ENCODE data around the gene C10orf71. TPM values are rescaled to one million over a fixed set of nuclear protein-coding genes. Genes with fewer than 3 reads are reported as not detected.
A peak's percentile ranks its signal among the peaks of the same experiment; 100 is the strongest.

Gene C10orf71
- polyA plus RNA-seq, 1 of the 3 experiments (the other 2 are of a cell fraction): not detected

DNA sequence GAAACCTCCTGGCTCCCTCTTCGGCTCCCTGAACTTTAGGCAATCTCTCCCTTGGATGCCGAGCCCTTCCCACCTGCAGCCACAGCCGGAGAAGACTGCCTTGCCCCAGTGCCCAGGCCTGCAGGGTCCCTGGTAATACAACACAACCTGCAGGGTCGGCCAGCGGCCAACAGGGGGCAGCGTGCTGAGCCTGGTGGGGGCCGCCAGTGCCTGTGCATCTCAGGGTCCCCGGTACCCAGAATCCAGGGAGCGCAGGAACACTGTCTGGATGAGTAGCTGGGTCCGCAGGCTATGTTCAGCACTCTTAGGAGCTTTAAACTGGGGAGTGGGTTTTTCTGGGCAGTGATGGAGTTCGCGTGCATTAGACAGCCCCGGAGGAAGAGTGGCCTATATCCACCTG, 17.5 kb upstream of the C10orf71 start:
- DNase-seq: peak; percentile 28

DNA sequence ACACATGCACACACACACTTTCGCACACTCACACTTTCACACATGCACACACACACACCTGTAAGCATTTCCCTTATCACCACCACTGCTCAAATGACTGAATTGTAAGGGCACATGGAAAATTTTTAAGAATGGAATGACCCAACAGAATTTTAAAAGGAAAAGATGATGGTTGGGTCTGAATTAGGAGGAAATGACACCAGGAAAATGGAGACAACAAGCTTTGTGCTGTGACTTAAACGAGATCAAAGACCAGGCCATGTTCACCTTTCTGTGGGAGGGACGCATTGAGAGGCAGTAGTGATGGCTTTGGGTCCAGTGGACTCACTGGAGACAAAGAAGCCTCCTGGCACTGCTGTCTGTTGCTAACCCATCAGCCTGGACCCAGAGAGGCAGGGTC, 16.7 kb upstream of the C10orf71 start:
- Histone ChIP-seq H3K36me3 (replicated peaks in 1 of 2; ENCODE audit: control insufficient read depth in 1 of 2, insufficient read depth in 2 of 2, low read length in 1 of 2) (no peaks in the 10 kb centered on the region), H3K79me2 (ENCODE audit: insufficient read depth) (no peaks in the 10 kb centered on the region), H3K27me3 (ENCODE audit: insufficient read depth) (no peaks in the 10 kb centered on the region), H3K9ac (no peak overlapping the region), H3K4me2 (no peak overlapping the region), H3K9me3 (no peaks in the 10 kb centered on the region), H4K20me1 (ENCODE audit: insufficient read depth) (no peaks in the 10 kb centered on the region), H3F3A (replicated peaks; ENCODE audit: insufficient read depth) (no peaks in the 10 kb centered on the region), H3K4me1 (ENCODE audit: control insufficient read depth in 1 of 2, insufficient read depth in 2 of 2, low read depth in 1 of 2, low read length in 1 of 2) (peaks cover 0 to 28% of the 10 kb centered on the region in 2 experiments; a peak in 1 of 4 replicates), H2AFZ (ENCODE audit: low read depth) (no peak overlapping the region), H3K9me2 (no peaks in the 10 kb centered on the region), H3K27ac (ENCODE audit: low read depth in 2 of 2, low read length in 1 of 2) (no peak overlapping the region), H3K4me3 (ENCODE audit: low read depth in 2 of 2, low read length in 1 of 2) (no peak overlapping the region)
- ChIA-PET CTCF (interaction anchor here (0.9 to 1.0 kb wide), 2 partner anchors 109 to 201 kb away, joined by 3 read pairs; no protein-coding TSS in a partner anchor), POLR2A (no interaction called here)
- 33% methylated on average over 3 of the region's 3 CpGs for WGBS (ENCODE audit: low lambda C conversion rate)
- TF ChIP-seq NRF1 (IDR thresholded peaks at IDR 0.05; ENCODE audit: low read depth, low read length) (no peak), JUND (IDR thresholded peaks at IDR 0.05) (no peak), FOXM1 (IDR thresholded peaks at IDR 0.05; ENCODE audit: low read depth) (no peak), EZH2phosphoT487 (IDR thresholded peaks at IDR 0.05; ENCODE audit: borderline replicate concordance, low read depth) (no peak), CHD2 (IDR thresholded peaks at IDR 0.05; ENCODE audit: low read length, partially characterized antibody) (no peak)
- DNase-seq: no peak

More for the DNA sequence above, 17.5 kb upstream of the C10orf71 start:
- H3K27me3 ChIP-seq (ENCODE audit: insufficient read depth): no peaks in the 10 kb centered on the region
- no peaks in the 10 kb centered on the region for H3K36me3 ChIP-seq (replicated peaks in 1 of 2; ENCODE audit: control insufficient read depth in 1 of 2, insufficient read depth in 2 of 2, low read length in 1 of 2)
- H3K4me3 ChIP-seq (ENCODE audit: low read depth in 2 of 2, low read length in 1 of 2): no peak overlapping the region
- no peak overlapping the region for H2AFZ ChIP-seq (ENCODE audit: low read depth)
- no peaks in the 10 kb centered on the region for H3F3A ChIP-seq (replicated peaks; ENCODE audit: insufficient read depth)
- CTCF ChIA-PET: interaction anchor here (0.9 kb wide), 1 partner anchor 200 kb away, joined by 3 read pairs; no protein-coding TSS in a partner anchor
- no peak overlapping the region for H3K27ac ChIP-seq (ENCODE audit: low read depth in 2 of 2, low read length in 1 of 2)
- H3K9me3 ChIP-seq: no peaks in the 10 kb centered on the region
- H3K9ac ChIP-seq: no peak overlapping the region
- H3K9me2 ChIP-seq: no peaks in the 10 kb centered on the region
- peaks cover 0 to 28% of the 10 kb centered on the region in 2 experiments; a peak in 1 of 4 replicates for H3K4me1 ChIP-seq (ENCODE audit: control insufficient read depth in 1 of 2, insufficient read depth in 2 of 2, low read depth in 1 of 2, low read length in 1 of 2)
- POLR2A ChIA-PET: no interaction called here
- no peaks in the 10 kb centered on the region for H4K20me1 ChIP-seq (ENCODE audit: insufficient read depth)
- TF ChIP-seq, protein P1, sequence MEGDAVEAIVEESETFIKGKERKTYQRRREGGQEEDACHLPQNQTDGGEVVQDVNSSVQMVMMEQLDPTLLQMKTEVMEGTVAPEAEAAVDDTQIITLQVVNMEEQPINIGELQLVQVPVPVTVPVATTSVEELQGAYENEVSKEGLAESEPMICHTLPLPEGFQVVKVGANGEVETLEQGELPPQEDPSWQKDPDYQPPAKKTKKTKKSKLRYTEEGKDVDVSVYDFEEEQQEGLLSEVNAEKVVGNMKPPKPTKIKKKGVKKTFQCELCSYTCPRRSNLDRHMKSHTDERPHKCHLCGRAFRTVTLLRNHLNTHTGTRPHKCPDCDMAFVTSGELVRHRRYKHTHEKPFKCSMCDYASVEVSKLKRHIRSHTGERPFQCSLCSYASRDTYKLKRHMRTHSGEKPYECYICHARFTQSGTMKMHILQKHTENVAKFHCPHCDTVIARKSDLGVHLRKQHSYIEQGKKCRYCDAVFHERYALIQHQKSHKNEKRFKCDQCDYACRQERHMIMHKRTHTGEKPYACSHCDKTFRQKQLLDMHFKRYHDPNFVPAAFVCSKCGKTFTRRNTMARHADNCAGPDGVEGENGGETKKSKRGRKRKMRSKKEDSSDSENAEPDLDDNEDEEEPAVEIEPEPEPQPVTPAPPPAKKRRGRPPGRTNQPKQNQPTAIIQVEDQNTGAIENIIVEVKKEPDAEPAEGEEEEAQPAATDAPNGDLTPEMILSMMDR (IDR thresholded peaks at IDR 0.05): peak; percentile 20; the same call in 1 of the 2 replicates
- no peak for TF ChIP-seq GABPA (IDR thresholded peaks at IDR 0.05; ENCODE audit: low read depth)
- H3K4me2 ChIP-seq: no peak overlapping the region
- no peaks in the 10 kb centered on the region for H3K79me2 ChIP-seq (ENCODE audit: insufficient read depth)
- WGBS (ENCODE audit: low lambda C conversion rate): 52% methylated on average over 13 of the region's 13 CpGs

DNA sequence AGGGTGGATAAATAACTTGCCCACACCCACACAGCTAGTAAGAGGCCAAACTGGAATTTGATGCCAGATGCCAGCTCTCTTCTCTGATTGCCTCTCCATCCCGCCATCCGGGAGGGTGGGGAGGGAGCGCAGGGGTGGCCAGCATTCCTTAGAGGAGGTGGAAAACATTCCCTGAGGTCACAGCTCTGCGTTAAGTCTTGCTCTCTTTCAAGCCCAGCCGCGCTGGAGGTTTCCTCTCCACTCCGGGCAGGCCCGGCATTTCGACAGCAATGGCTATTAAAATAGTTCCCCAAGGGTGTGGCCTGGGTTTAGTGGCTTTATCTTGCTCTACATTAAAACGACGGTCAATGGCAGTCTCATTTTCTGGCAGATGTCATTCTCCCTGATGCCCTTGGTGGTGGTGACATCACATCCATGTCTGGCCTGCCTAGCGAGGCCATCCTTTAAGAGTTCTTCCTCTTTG, 16.1 kb upstream of the C10orf71 start:
- no peaks in the 10 kb centered on the region for H3K36me3 ChIP-seq (replicated peaks in 1 of 2; ENCODE audit: control insufficient read depth in 1 of 2, insufficient read depth in 2 of 2, low read length in 1 of 2)
- TF ChIP-seq RXRA (IDR thresholded peaks at IDR 0.05; ENCODE audit: borderline replicate concordance, low read depth): no peak
- TF ChIP-seq CHD2 (IDR thresholded peaks at IDR 0.05; ENCODE audit: low read length, partially characterized antibody): no peak
- no peak for TF ChIP-seq NRF1 (IDR thresholded peaks at IDR 0.05; ENCODE audit: low read depth, low read length)
- TF ChIP-seq, protein P2, sequence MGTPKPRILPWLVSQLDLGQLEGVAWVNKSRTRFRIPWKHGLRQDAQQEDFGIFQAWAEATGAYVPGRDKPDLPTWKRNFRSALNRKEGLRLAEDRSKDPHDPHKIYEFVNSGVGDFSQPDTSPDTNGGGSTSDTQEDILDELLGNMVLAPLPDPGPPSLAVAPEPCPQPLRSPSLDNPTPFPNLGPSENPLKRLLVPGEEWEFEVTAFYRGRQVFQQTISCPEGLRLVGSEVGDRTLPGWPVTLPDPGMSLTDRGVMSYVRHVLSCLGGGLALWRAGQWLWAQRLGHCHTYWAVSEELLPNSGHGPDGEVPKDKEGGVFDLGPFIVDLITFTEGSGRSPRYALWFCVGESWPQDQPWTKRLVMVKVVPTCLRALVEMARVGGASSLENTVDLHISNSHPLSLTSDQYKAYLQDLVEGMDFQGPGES (IDR thresholded peaks at IDR 0.05; ENCODE audit: low read depth, low read length): no peak
- H3K27ac ChIP-seq (ENCODE audit: low read depth in 2 of 2, low read length in 1 of 2): no peak overlapping the region
- POLR2A ChIA-PET: interaction anchor here (0.5 kb wide), 1 partner anchor 29 kb away, joined by 3 read pairs; no protein-coding TSS in a partner anchor
- WGBS (ENCODE audit: low lambda C conversion rate): 55% methylated on average over 11 of the region's 12 CpGs
- H2AFZ ChIP-seq (ENCODE audit: low read depth): no peak overlapping the region
- H4K20me1 ChIP-seq (ENCODE audit: insufficient read depth): no peaks in the 10 kb centered on the region
- no peaks in the 10 kb centered on the region for H3K79me2 ChIP-seq (ENCODE audit: insufficient read depth)
- no peaks in the 10 kb centered on the region for H3K9me3 ChIP-seq
- H3K4me2 ChIP-seq: no peak overlapping the region
- CTCF ChIA-PET: interaction anchor here (1.0 kb wide), 1 partner anchor 109 kb away, joined by 3 read pairs; no protein-coding TSS in a partner anchor
- no peaks in the 10 kb centered on the region for H3K27me3 ChIP-seq (ENCODE audit: insufficient read depth)
- H3K4me3 ChIP-seq (ENCODE audit: low read depth in 2 of 2, low read length in 1 of 2): no peak overlapping the region
- no peaks in the 10 kb centered on the region for H3K9me2 ChIP-seq
- no peak for DNase-seq
- H3F3A ChIP-seq (replicated peaks; ENCODE audit: insufficient read depth): no peaks in the 10 kb centered on the region
- peaks cover 0 to 32% of the 10 kb centered on the region in 2 experiments; a peak in 1 of 4 replicates for H3K4me1 ChIP-seq (ENCODE audit: control insufficient read depth in 1 of 2, insufficient read depth in 2 of 2, low read depth in 1 of 2, low read length in 1 of 2)
- no peak overlapping the region for H3K9ac ChIP-seq

Data from SK-N-SH (cell line).